Right forelimb (tissue), 1 donor: ENCODE data around the gene CD53.

Experiments
- DNase-seq: peaks from one replicate; pipeline ENCODE4 v3.0.0-alpha.2; 2018

The CD53 gene

DNA sequence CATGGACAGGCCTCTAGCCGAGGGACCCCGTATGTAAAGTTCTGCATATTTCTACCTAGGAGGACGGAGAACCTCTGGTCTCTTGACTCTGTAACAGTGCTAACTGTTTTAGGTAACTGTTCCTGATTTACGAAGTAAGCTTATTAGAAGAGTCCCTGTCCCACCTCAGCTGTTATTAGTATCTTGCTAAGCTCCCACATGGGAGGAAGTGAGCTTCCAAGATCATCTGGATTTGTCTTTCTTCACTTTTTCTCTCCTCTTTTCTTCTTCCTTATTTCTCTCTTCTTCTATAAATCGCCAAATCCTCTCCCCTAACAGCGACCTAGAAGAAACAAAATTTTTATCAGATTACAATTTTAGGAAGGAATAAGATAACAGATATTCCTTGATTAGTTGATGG lies 4.4 kb downstream of the CD53 start:
- no peak for DNase-seq

DNA sequence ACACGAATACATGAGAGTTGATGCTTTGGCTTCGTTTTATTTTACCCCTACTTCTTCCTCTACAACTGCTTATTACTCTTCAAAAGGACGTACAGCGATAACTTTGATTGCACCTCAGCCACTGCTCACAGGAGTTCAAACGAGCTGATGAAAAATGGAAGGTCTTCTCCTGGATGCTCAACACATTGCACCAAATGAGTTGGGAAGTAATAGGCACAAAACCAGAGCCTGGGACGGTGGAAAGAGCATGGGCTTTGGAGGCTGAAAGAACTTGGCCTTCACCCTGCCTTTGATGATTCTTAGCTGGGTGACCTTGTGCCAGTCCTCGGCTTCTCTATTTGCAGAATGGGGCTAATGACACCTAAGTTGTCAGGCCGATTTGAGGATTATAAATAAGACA lies 4.8 kb downstream of the CD53 start:
- DNase-seq: no peak

DNA sequence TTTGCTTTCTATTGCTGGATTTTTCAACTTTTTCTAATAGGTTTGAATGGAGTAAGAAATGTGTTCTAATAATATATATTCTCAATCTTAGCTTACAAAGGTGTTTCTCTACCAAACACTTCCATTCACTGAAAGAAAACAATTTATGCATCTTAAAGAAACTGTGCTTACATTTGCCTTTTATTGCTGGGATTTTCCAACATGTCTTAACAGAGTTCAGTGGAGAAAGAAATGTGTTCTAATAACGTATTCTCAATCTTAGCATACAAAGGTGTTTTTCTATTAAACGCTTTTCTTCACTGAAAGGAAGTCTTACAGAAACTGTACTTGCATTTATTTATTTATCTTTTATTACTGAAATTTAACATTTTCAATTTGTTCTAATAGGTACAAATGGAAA lies 5.6 kb downstream of the CD53 start:
- DNase-seq: no peak

DNA sequence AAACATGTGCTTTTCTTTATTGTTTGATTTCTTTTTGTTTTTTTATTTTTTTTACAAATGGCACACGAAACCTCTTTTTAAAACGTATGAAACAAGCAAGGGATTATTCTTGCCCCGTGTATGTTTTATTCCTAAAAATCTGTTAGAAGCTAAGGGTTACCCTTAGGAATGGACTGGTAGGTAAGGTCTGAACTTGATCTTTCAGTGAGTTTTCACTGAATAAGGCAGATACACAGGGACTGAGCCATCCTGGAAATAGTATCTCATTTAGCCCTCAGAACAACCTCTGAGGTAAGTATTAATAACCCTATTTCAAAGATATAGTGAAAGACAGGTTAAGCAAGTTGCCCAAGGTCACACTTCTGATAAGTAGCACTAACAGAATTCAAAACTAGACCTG lies 6.0 kb downstream of the CD53 start:
- DNase-seq: no peak

GRCh38 chr1:110879758-110880606 lies 7.0 kb downstream of the CD53 start:
- no peak for DNase-seq

- DNase-seq: no peak
Observed at GRCh38 chr1:110880708-110881374, 7.9 kb downstream of the CD53 start.

GRCh38 chr1:110888049-110888448 lies 15.1 kb downstream of the CD53 start:
- no peak for DNase-seq

DNA sequence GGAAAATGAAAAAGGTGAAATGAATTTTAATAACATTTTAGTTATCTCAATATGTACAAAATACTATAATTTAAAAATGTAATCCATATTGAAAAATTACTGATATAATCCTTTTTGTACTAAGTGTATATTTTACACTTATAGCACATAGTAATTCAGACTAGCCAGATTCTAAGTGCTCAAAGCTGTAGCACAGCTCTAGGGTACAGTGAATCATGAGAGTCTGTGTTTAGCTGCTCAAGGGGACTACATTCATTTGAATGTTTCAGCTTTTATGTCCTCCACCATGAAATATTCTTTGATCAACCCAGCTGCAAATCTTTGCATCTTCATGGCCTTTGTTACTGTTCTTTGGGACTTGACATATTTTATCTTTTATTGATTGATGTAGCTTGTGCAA lies 15.7 kb downstream of the CD53 start:
- no peak for DNase-seq

- no peak for DNase-seq
Observed at GRCh38 chr1:110890474-110891196, 17.7 kb downstream of the CD53 start.

DNA sequence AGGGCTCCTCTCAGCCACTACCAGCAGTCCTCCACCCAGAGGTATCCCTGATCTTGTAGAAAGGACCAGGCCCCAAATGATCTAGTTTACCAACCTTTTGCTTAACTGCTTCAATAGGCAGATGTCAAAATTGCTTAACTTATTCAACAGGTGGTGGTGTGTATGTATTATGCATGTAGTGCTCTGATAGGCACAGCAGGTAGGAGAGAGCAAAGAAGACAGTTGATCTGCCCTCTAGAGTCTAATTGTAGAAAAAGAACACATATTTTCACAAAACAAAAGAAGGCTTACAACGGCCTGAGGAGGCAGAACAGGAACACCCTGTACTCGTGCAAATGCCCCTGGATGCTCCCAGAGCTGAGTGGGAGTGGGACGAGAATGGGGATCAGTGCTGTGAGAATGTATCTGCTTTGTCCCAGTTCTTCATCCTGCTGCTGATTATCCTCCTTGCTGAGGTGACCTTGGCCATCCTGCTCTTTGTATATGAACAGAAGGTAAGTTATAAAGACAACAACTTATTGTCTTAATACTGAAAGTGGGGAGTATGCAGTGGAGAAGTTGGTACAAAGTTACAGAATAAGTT lies 21.1 kb downstream of the CD53 start:
- DNase-seq: no peak

DNA sequence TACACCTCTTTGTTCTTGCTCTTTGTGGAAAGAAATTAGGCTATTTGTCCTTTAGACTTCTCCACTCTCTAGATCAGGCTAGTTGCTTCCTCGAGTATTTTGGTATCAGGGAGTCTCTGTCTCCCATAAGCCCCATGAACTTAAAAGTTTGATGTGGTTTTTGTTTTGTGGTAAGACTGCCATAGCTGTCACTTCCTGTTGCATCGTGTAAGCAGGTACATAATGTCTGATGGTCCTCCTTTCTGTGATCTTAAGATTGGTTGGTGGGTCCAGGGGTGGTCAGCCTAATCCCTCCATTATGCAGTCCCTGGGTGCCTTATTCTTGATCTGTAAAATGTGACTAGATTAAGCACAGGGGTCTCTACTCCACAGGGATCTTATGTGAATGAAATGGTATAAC lies 23.1 kb downstream of the CD53 start:
- DNase-seq: no peak

- no peak for DNase-seq
Observed at GRCh38 chr1:110897681-110898080, 24.7 kb downstream of the CD53 start.

GRCh38 chr1:110898734-110899457 lies 25.9 kb downstream of the CD53 start:
- DNase-seq: no peak

- DNase-seq: no peak
Observed at GRCh38 chr1:110899458-110899843, 26.5 kb downstream of the CD53 start.

DNA sequence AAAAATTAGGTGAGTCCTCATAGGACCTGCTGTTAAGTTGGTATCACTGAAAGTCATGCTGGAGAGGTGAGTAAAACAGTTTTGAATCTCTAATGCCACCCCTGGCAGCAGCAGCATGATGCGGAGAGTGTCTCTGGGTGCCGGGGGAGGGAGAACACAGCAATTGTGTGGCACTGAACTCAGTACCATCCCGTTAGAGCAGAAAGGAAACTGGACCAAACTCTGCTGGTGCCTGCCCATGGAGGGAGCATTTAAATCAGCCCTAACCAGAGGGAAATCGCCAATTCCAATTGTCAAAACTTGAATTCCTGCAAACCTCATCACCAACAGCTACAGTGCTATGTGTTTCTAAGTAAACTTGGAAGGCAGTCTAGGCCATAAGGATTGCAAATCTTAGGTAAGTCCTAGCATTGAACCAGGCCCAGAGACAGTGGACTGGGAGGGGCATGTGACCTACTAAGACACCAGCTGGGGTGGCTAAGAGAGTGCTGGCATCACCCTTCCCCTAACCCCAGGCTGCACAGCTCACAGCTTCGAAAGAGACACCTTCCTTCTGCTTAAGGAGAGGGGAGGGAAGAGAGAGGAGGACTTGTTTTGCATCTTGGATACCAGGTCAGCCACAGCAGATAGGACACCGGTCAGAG lies 30.0 kb downstream of the CD53 start:
- DNase-seq: no peak

- DNase-seq: no peak
Observed at GRCh38 chr1:110903853-110904500, 31.0 kb downstream of the CD53 start.

GRCh38 chr1:110912784-110913183 lies 39.8 kb downstream of the CD53 start:
- no peak for DNase-seq

- no peak for DNase-seq
Observed at GRCh38 chr1:110914676-110915075, 41.7 kb downstream of the CD53 start.

DNA sequence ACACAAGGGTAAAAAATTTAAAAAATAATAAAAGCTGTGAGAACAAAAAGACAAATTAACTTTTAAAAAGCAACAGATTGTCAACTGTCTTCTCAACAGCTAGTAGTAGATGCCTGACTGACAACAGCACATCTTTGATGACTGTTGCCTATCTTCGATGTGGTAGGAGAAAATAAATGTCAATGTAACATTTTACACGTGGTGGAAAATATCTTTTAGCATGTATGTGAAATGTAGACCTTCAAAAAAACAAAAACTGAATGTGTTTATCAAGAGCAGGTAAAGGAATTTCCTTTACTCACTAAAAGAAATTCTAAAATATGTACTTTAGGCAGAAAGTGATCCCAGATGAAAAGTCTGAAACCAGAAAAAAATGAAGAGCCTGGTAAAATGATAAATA lies 42.9 kb downstream of the CD53 start:
- DNase-seq: no peak

GRCh38 chr1:110916274-110916668 lies 43.3 kb downstream of the CD53 start:
- no peak for DNase-seq

DNA sequence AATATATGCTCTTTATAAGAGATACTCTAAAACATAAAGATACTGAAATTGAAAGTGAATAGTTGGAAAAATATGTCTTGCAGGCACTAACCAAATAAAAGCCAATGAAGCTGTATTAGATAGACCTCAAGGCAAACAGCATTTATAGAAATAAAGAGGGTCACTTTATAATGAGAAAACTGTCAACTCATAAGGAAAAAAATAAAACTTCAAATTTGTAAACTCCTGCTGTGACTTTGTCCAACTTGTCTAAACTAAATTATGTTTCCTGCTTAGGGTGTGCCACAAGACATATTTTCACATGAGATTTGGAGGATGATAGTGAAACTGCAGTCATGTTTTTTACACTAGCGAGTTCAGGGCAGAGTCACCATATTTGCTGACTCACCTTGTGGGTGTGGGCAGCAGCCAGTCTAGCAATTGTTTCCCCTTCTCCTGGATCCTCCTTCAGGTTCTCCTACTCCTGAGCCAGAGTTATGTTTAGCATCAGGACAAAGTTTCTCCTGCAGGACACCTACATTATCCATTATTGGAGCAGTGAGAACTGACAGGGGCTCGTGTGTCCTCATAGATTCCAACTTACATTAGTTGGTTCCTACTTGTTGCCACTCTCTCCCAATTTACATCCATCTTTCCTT lies 43.8 kb downstream of the CD53 start:
- no peak for DNase-seq
